Lung (tissue), 12 donors: Measurements from ENCODE around the gene RNF20. TPM values are rescaled to one million over a fixed set of nuclear protein-coding genes. Genes with fewer than 3 reads are reported as not detected.

Source experiments
- ATAC-seq: fragments of 200-7000 bp; cut with Tn5 transposase; one replicate; pipeline ENCODE4 v1.9.1; 2020; ENCODE audit warnings: moderate number of reproducible peaks; ENCODE audit not compliant: insufficient read depth, low FRiP score
- DNase-seq, 3 donors: peaks; one replicate each; pipeline ENCODE4 v3.0.0-alpha.2; 2013 to 2017
- H3K27ac ChIP-seq, 2 donors: one replicate each; pipeline ENCODE4 v1.5.1; 2013; ENCODE audit warnings: mild to moderate bottlenecking in 2 of 2, moderate library complexity in 2 of 2, control low read depth in 1 of 2, inconsistent platforms in 1 of 2, low read depth in 1 of 2, low read length in 1 of 2
- H3K27me3 ChIP-seq, 3 donors: one replicate each; pipeline ENCODE4 v1.5.1; 2013; ENCODE audit warnings: low read length in 2 of 3; ENCODE audit not compliant: control insufficient read depth in 3 of 3, insufficient read depth in 3 of 3
- H3K36me3 ChIP-seq, 4 donors: one replicate each; pipeline ENCODE4 v1.5.1; 2013; ENCODE audit warnings: low read length in 4 of 4, mild to moderate bottlenecking in 1 of 4, moderate library complexity in 1 of 4; ENCODE audit not compliant: control insufficient read depth in 4 of 4, insufficient read depth in 4 of 4
- H3K4me1 ChIP-seq, 5 donors: one replicate each; pipeline ENCODE4 v1.5.1; 2013; ENCODE audit warnings: low read length in 5 of 5, mild to moderate bottlenecking in 2 of 5, moderate library complexity in 1 of 5; ENCODE audit not compliant: control insufficient read depth in 5 of 5, insufficient read depth in 5 of 5
- H3K4me3 ChIP-seq: one replicate; pipeline ENCODE4 v1.5.1; 2013; ENCODE audit warnings: mild to moderate bottlenecking, control low read depth, moderate library complexity
- H3K9ac ChIP-seq, 2 donors: one replicate each; pipeline ENCODE4 v1.5.1; 2013; ENCODE audit warnings: low read length in 2 of 2, control low read depth in 1 of 2; ENCODE audit not compliant: insufficient read depth in 1 of 2
- H3K9me3 ChIP-seq, 4 donors: one replicate each; pipeline ENCODE4 v1.5.1; 2013; ENCODE audit warnings: low read length in 3 of 4, mild to moderate bottlenecking in 1 of 4, moderate library complexity in 1 of 4; ENCODE audit not compliant: control insufficient read depth in 4 of 4, insufficient read depth in 3 of 4
- CTCF ChIP-seq: IDR thresholded peaks from 2 replicates; pipeline ENCODE4 v1.5.1; 2012; ENCODE audit warnings: mild to moderate bottlenecking; ENCODE audit errors: control extremely low read depth, extremely low read depth
- WGBS, 2 donors: extraction: QIAGEN DNeasy Blood & Tissue Kit; methylation state at CpG; one replicate each; pipeline ENCODE4 v1.1.7; 2013; 5-methylcytosine and 5-hydroxymethylcytosine counted together
- polyA plus RNA-seq, 2 donors: library from polyadenylated mRNA; stranded (reverse); fragments of 200-250 nt; gene quantifications; one replicate each; pipeline ENCODE4 v1.2.1, GENCODE V29; 2013
- total RNA-seq, 2 donors: library from RNA; depleted of rRNA in 1 of 2; stranded (reverse); fragments of >200 nt in 1 of 2; gene quantifications; one replicate each; pipeline ENCODE4 v1.2.1, GENCODE V29; 2014 to 2021
- donor health status: control.
- donor health status: control.
- donor health status: Bipolar disorder and iron deficiency.
- donor health status: healthy.
- donor health status: DM: yes; HTN: yes; CAD: no.

Gene RNF20
- total and polyA plus RNA-seq, 4 donors, result 9.3 to 38.5 (median 23.0) TPM

- no peak for TF ChIP-seq CTCF
- Histone ChIP-seq H3K4me3 (no peak overlapping the region), H3K27ac (no peak overlapping the region), H3K27me3 (no peaks in the 10 kb centered on the region), H3K4me1 (peaks cover 0 to 9% (median 0%) of the 10 kb centered on the region in 5 donors), H3K9ac (no peak overlapping the region), H3K9me3 (no peaks in the 10 kb centered on the region), H3K36me3 (no peaks in the 10 kb centered on the region)
- 93 to 94% methylated on average over 4 of the region's 4 CpGs for WGBS, 2 donors
- ATAC-seq (no peak), DNase-seq (no peak)
These were observed 24.1 kb upstream of the RNF20 start for GRCh38 chr9:101509572-101509971.

GRCh38 chr9:101510459-101510858 lies 23.2 kb upstream of the RNF20 start:
- H3K27ac ChIP-seq, result no peak overlapping the region
- no peak overlapping the region for H3K9ac ChIP-seq
- no peaks in the 10 kb centered on the region for H3K9me3 ChIP-seq
- no peak for TF ChIP-seq CTCF
- peaks cover 0 to 11% (median 0%) of the 10 kb centered on the region in 5 donors for H3K4me1 ChIP-seq
- DNase-seq (no peak), ATAC-seq (no peak)
- no peak overlapping the region for H3K4me3 ChIP-seq
- no peaks in the 10 kb centered on the region for H3K36me3 ChIP-seq
- no peaks in the 10 kb centered on the region for H3K27me3 ChIP-seq
- WGBS, 2 donors, result 87 to 92% methylated on average over 6 of the region's 6 CpGs

- no peaks in the 10 kb centered on the region for H3K9me3 ChIP-seq
- TF ChIP-seq CTCF, result no peak
- no peaks in the 10 kb centered on the region for H3K36me3 ChIP-seq
- no peak for ATAC-seq
- no peaks in the 10 kb centered on the region for H3K27me3 ChIP-seq
- H3K27ac ChIP-seq, result no peak overlapping the region
- H3K4me3 ChIP-seq, result no peak overlapping the region
- H3K4me1 ChIP-seq, result peaks cover 0 to 11% (median 0%) of the 10 kb centered on the region in 5 donors
- DNase-seq, result no peak
- 94 to 97% methylated on average over 2 of the region's 2 CpGs for WGBS, 2 donors
- H3K9ac ChIP-seq, result no peak overlapping the region
These were observed 22.6 kb upstream of the RNF20 start for GRCh38 chr9:101511009-101511408.

- H3K4me1 ChIP-seq, result peaks cover 0 to 11% (median 0%) of the 10 kb centered on the region in 5 donors
- H3K9ac ChIP-seq, result no peak overlapping the region
- ATAC-seq, result no peak
- no peak overlapping the region for H3K27ac ChIP-seq
- DNase-seq, result no peak
- no peaks in the 10 kb centered on the region for H3K27me3 ChIP-seq
- WGBS, 2 donors, result 62 to 65% methylated on average over 3 of the region's 3 CpGs
- no peak for TF ChIP-seq CTCF
- H3K36me3 ChIP-seq, result no peaks in the 10 kb centered on the region
- no peaks in the 10 kb centered on the region for H3K9me3 ChIP-seq
- no peak overlapping the region for H3K4me3 ChIP-seq
These were observed 21.5 kb upstream of the RNF20 start for GRCh38 chr9:101512116-101512515.
